GM21529 (cell line): ENCODE data around the gene C14orf39.

Experiments used
- ATAC-seq: cut with Tn5 transposase; IDR thresholded peaks from one replicate; pipeline ENCODE4 v1.9.1; 2021; ENCODE audit not compliant: unreplicated experiment

The C14orf39 gene

GRCh38 chr14:60485598-60486251 is at the start of gene C14orf39:
TSS of gene C14orf39 (minus strand) at chr14:60486063. CDS start at chr14:60485078, 985 bp downstream.
- no peak for ATAC-seq

- ATAC-seq = no peak
These were observed 46.6 kb upstream of the C14orf39 start for GRCh38 chr14:60532442-60532841.

- no peak for ATAC-seq
These were observed 29.8 kb upstream of the C14orf39 start for GRCh38 chr14:60515511-60516289.

GRCh38 chr14:60514741-60515491 is 29.1 kb upstream of the C14orf39 start:
- no peak for ATAC-seq

- ATAC-seq = no peak
These were observed 28.5 kb upstream of the C14orf39 start for GRCh38 chr14:60514378-60514740.

- no peak for ATAC-seq
These were observed 27.2 kb upstream of the C14orf39 start for GRCh38 chr14:60512973-60513571.

GRCh38 chr14:60512126-60512525 is 26.3 kb upstream of the C14orf39 start:
- ATAC-seq = no peak

- ATAC-seq = no peak
These were observed 25.2 kb upstream of the C14orf39 start for GRCh38 chr14:60510951-60511599.

GRCh38 chr14:60510254-60510950 is 24.5 kb upstream of the C14orf39 start:
- no peak for ATAC-seq

- ATAC-seq = no peak
These were observed 23.8 kb upstream of the C14orf39 start for GRCh38 chr14:60509438-60510253.

- ATAC-seq = no peak
These were observed 23.0 kb upstream of the C14orf39 start, which contains the start of gene SIX6 for GRCh38 chr14:60508707-60509437. TSS of gene SIX6 (plus strand) at chr14:60509146. CDS start at chr14:60509399, 253 bp downstream.

GRCh38 chr14:60508363-60508706 is 22.5 kb upstream of the C14orf39 start:
- ATAC-seq = no peak

GRCh38 chr14:60506985-60507829 is 21.3 kb upstream of the C14orf39 start:
- ATAC-seq = no peak

GRCh38 chr14:60506462-60506984 is 20.7 kb upstream of the C14orf39 start:
- no peak for ATAC-seq

- no peak for ATAC-seq
These were observed 20.1 kb upstream of the C14orf39 start for GRCh38 chr14:60506010-60506409.

GRCh38 chr14:60505448-60505847 is 19.6 kb upstream of the C14orf39 start:
- ATAC-seq = no peak

- no peak for ATAC-seq
These were observed 16.7 kb upstream of the C14orf39 start for GRCh38 chr14:60502541-60502940.

GRCh38 chr14:60495946-60496345 is 10.1 kb upstream of the C14orf39 start:
- no peak for ATAC-seq
